ENCODE data around the gene TMEM79. TPM values are rescaled to one million over a fixed set of nuclear protein-coding genes. Genes with fewer than 3 reads are reported as not detected.

The TMEM79 gene
- total RNA-seq, 1 donor from 2014 or later: 3.3 TPM

GRCh38 chr1:156337052-156337887, 53.1 kb downstream of the TMEM79 start:
- no peak for TF ChIP-seq CTCF (IDR thresholded peaks at IDR 0.05)
- no peaks in the 10 kb centered on the region for H3K27me3 Mint-ChIP-seq (ENCODE audit: unreplicated experiment)
- peak overlapping the region; percentile 95 for H3K27ac Mint-ChIP-seq (ENCODE audit: unreplicated experiment)
- peaks cover 14% of the 10 kb centered on the region for H3K36me3 Mint-ChIP-seq (ENCODE audit: unreplicated experiment)
- peaks cover 24% of the 10 kb centered on the region for H3K4me1 Mint-ChIP-seq (ENCODE audit: unreplicated experiment)
- no peaks in the 10 kb centered on the region for H3K9me3 Mint-ChIP-seq (ENCODE audit: unreplicated experiment)
- no peak for DNase-seq (ENCODE audit: extremely low spot score, unreplicated experiment)
- peak overlapping the region; percentile 98 for H3K4me3 Mint-ChIP-seq (ENCODE audit: unreplicated experiment)

GRCh38 chr1:156337888-156338179, 53.7 kb downstream of the TMEM79 start:
- Mint-ChIP-seq H3K27me3 (ENCODE audit: unreplicated experiment) (peaks cover 2% of the 10 kb centered on the region), H3K27ac (ENCODE audit: unreplicated experiment) (peak overlapping the region; percentile 95), H3K4me3 (ENCODE audit: unreplicated experiment) (peak overlapping the region; percentile 98), H3K36me3 (ENCODE audit: unreplicated experiment) (peaks cover 14% of the 10 kb centered on the region), H3K4me1 (ENCODE audit: unreplicated experiment) (peaks cover 24% of the 10 kb centered on the region), H3K9me3 (ENCODE audit: unreplicated experiment) (no peaks in the 10 kb centered on the region)
- peak; percentile 14 for TF ChIP-seq CTCF (IDR thresholded peaks at IDR 0.05)
- DNase-seq (ENCODE audit: extremely low spot score, unreplicated experiment): no peak

- peak; percentile 100 for DNase-seq (ENCODE audit: extremely low spot score, unreplicated experiment)
- Mint-ChIP-seq H3K9me3 (ENCODE audit: unreplicated experiment) (no peaks in the 10 kb centered on the region), H3K4me1 (ENCODE audit: unreplicated experiment) (peaks cover 24% of the 10 kb centered on the region), H3K27ac (ENCODE audit: unreplicated experiment) (peak within 1 kb of the TSS; percentile 95), H3K27me3 (ENCODE audit: unreplicated experiment) (peaks cover 7% of the 10 kb centered on the region), H3K4me3 (ENCODE audit: unreplicated experiment) (peak within 1 kb of the TSS; percentile 98), H3K36me3 (ENCODE audit: unreplicated experiment) (peaks cover 12% of the 10 kb centered on the region)
- no peak for TF ChIP-seq CTCF (IDR thresholded peaks at IDR 0.05)
Measured at GRCh38 chr1:156338180-156338976, 54.3 kb downstream of the TMEM79 start, which contains the start of the genes CCT3 and TSACC. Gene CCT3, minus strand, starts transcription at chr1:156338292. Its CDS starts 108 bp downstream, at chr1:156338184. Gene TSACC, plus strand, starts transcription at chr1:156338526. Its CDS starts 1,232 bp downstream, at chr1:156339758.

Other genes starting within 250 kb of the TMEM79 start
- gene UBQLN4, start 230.5 kb upstream of the TMEM79 start, total RNA-seq: 36.4 and 36.9 TPM in 2 replicates
- 56.2 and 59.9 TPM in 2 replicates for gene LAMTOR2, start 229.5 kb upstream of the TMEM79 start, total RNA-seq
- not detected in 2 replicates for gene RAB25, start 223.2 kb upstream of the TMEM79 start, total RNA-seq
- gene MEX3A, start 201.9 kb upstream of the TMEM79 start, total RNA-seq: 19.8 and 20.7 TPM in 2 replicates
- 733 and 792 TPM in 2 replicates for gene LMNA, start 169.6 kb upstream of the TMEM79 start, total RNA-seq
- gene SEMA4A, start 130.7 kb upstream of the TMEM79 start, total RNA-seq: 1.6 and 1.8 TPM in 2 replicates
- 20.2 and 23.4 TPM in 2 replicates for gene SLC25A44, start 90.2 kb upstream of the TMEM79 start, total RNA-seq
- 54.1 and 57.0 TPM in 2 replicates for gene PMF1, start 71.3 kb upstream of the TMEM79 start, total RNA-seq
- 0.52 TPM in 1 of 2 replicates, not detected in the other for gene BGLAP, start 42.1 kb upstream of the TMEM79 start, total RNA-seq
- gene PAQR6, start 36.3 kb upstream of the TMEM79 start, total RNA-seq: 12.0 and 12.5 TPM in 2 replicates
- gene SMG5, start 1.5 kb upstream of the TMEM79 start, total RNA-seq: 75.8 and 78.1 TPM in 2 replicates
- gene GLMP, start 11.4 kb downstream of the TMEM79 start, total RNA-seq: 77.1 and 86.4 TPM in 2 replicates
- gene VHLL, start 15.0 kb downstream of the TMEM79 start, total RNA-seq: not detected in 2 replicates
- gene CCT3, start 54.0 kb downstream of the TMEM79 start, total RNA-seq: 192 and 193 TPM in 2 replicates
- not detected in 2 replicates for gene TSACC, start 54.2 kb downstream of the TMEM79 start, total RNA-seq
- gene RHBG, start 84.9 kb downstream of the TMEM79 start, total RNA-seq: not detected in 2 replicates
- gene MEF2D, start 216.4 kb downstream of the TMEM79 start, total RNA-seq: 33.8 and 45.8 TPM in 2 replicates

Measured in osteocyte (in vitro differentiated cells).